PC-3 (cell line): ENCODE results near the gene ITGA1.

Experiments
- EZH2 ChIP-seq: fragments of 300-600 bp; sonication (generic); IDR thresholded peaks from one replicate; pipeline ENCODE4 v1.6.1; 2017; ENCODE audit warnings: antibody characterized with exemption, mild to moderate bottlenecking, low read length; ENCODE audit not compliant: unreplicated experiment
- TF ChIP-seq, protein P1 (sequence below): fragments of 300-600 bp; sonication (generic); conservative IDR thresholded peaks from 2 replicates; pipeline ENCODE4 v1.5.1; 2017; ENCODE audit warnings: antibody characterized with exemption, low read depth, mild to moderate bottlenecking, low read length

DNA sequence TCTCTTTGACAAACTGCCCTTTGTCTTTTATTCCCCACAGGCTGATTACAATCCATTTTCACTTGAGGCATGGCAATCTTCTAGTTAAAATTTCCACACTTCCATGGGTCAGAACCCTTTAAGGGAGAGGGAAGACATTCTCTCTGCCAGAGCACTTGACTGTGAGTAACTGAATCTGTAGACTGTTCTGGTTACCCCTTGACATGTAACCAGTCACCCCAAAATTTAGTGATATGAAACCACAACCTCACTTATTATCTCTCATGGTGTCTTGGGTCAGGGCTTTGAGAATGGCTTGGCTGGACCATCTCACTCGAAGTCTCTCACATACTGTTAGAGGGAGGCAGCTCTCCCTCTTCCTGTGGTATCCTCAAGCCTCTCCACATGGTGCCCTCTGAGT, 215.4 kb downstream of the ITGA1 start:
- TF ChIP-seq, protein P1, sequence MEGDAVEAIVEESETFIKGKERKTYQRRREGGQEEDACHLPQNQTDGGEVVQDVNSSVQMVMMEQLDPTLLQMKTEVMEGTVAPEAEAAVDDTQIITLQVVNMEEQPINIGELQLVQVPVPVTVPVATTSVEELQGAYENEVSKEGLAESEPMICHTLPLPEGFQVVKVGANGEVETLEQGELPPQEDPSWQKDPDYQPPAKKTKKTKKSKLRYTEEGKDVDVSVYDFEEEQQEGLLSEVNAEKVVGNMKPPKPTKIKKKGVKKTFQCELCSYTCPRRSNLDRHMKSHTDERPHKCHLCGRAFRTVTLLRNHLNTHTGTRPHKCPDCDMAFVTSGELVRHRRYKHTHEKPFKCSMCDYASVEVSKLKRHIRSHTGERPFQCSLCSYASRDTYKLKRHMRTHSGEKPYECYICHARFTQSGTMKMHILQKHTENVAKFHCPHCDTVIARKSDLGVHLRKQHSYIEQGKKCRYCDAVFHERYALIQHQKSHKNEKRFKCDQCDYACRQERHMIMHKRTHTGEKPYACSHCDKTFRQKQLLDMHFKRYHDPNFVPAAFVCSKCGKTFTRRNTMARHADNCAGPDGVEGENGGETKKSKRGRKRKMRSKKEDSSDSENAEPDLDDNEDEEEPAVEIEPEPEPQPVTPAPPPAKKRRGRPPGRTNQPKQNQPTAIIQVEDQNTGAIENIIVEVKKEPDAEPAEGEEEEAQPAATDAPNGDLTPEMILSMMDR = no peak
- TF ChIP-seq EZH2 = no peak
